IPS DF 4.7 (cell line): ENCODE results near the gene SWI5.
"Not testable (repeated sequence)": the region's sequence is repeated elsewhere in the genome, so short reads cannot be mapped to it uniquely, and the experiment has no call there.

ENCODE experiments used
- DNase-seq: peaks from one replicate; pipeline ENCODE4 v3.0.0-alpha.2; 2013; ENCODE audit warnings: low spot score; ENCODE audit errors: extremely low read depth

Gene SWI5

DNA sequence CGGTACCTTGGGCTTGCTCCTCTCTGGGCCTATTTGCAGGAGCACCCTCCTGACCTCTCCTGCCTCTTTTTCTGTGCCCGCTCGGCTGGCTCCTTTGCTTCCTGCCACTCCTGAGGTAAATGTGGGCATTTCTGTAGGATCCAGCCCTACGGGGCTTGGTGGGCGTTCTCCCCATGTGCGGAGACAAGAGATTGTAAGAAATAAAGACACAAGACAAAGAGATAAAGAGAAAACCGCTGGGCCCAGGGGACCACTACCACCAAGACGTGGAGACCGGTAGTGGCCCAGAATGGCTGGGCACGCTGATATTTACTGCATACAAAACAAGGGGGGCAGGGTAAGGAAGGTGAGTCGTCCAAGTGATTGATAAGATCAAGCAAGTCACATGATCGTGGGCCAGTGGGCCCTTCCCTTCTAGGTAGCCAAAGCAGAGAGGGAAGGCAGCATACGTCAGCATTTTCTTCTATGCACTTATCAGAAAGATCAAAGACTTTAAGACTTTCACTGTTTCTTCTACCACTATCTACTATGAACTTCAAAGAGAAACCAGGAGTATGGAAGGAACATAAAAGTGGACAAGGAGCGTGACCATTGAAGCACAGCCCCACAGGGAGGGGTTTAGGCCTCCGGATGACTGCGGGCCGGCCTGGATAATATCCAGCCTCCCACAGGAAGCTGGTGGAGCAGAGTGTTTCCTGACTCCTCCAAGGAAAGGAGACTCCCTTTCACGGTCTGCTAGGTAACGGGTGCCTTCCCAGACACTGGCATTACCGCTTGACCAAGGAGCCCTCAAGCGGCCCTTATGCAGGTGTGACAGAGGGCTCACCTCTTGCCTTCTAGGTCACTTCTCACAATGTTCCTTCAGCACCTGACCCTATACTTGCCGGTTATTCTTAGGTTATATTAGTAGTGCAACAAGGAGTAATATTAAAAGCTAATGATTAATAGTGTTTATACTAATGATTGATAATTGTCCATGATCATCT, 3.3 kb downstream of the SWI5 start:
- DNase-seq, result not testable (repeated sequence)

DNA sequence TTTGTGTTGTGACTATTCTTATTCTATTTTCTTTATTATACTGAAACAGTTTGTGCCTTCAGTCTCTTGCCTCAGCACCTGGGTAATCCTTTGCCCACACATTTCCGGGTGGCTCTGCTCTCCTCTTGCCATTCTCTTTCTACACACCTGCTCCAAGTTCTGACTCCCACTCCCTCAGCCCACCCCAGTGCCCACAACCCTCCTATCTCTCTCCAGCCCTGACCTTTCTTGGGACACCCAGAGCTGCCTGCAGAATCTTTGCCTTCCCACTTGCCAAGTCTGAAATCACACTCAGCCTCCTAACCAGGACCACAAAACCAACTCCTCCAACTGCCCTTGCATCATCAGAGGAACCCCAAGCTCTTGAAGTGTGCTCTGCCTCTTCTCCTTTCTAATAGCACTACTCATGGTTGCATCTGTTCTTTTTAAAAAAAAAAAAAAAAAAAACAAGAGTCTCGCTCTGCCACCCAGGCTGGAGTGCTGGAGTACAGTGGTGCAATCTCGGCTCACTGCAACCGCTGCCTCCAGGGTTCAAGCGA, 4.1 kb downstream of the SWI5 start:
- DNase-seq, result no peak

- DNase-seq, result no peak
These were observed 6.4 kb downstream of the SWI5 start for GRCh38 chr9:128282500-128282899.

DNA sequence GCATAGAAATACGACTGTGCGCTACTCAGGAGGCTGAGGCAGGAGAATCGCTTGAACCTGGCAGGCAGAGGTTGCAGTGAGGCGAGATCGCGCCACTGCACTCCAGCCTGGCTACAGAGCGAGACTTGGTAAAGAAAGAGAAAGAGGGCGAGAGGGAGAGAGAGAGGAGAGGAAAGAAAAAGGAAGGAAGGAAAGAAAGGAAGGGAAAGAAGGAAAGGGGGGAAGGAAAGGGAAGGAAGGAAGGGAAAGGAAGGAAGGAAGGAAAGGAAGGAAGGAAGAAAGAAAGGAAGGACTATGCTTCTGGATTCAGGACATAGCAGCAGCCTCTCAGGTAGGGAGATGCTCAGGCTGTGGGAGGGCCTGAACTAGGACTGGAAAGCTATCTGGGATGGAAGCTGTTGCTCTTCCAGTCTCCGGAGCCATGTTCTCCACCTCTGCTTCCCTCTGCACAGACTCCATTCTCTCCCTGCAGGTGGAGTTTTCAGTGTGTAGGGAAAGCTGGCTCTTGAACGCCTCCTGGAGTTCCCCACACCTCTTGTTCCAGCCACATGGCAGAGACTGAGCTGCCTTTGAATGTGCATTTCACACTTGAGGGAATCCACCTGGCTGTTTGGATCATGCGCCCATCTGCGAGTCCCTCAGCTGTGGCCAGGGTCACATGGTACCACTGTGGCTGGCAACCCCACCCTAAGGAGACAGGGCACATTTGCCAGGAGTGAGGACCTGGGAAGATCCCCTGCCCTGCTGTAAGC, 9.1 kb downstream of the SWI5 start:
- no peak for DNase-seq

DNA sequence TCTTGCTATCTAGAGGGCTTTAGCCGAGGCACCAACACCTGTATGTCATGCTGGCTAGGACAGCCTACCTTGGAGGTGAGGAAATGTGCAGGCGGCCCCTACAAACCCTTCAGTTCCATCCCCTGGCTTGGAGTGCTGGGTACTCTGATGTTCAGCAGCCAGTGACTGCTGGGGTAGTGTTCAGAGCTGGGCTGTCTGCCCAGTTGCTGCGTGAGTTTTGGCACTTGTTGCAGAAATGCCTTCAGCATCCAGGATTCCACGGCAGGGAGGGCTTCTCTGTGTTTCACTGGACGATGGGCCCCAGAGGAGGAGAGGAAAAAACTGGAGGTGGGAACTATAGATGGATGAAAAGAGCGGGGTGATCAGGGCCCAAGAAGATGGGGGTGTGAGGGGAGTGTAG, 10.4 kb downstream of the SWI5 start:
- DNase-seq, result no peak

- DNase-seq, result no peak
These were observed 12.4 kb downstream of the SWI5 start for GRCh38 chr9:128288273-128289004.

DNA sequence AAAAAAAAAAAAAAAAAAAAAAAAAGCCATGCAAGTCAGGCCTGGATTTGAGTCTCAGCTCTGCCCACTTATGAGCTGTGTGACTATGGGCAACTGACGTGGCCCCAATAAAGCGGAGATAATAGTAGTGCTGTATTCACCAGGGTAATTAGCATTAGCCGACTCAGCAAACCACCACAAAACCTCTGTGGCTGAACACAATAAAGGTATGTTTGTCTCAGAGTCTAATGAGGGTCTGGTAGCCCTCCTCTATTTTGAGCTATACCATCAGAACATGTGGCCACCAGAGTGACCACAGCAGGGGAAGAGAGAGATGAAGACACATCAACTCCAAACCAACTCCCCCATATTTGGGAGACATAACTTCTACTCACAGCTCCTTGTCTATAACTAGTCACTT, 15.9 kb downstream of the SWI5 start:
- DNase-seq, result no peak

- DNase-seq, result no peak
These were observed 17.0 kb downstream of the SWI5 start for GRCh38 chr9:128293091-128293490.

DNA sequence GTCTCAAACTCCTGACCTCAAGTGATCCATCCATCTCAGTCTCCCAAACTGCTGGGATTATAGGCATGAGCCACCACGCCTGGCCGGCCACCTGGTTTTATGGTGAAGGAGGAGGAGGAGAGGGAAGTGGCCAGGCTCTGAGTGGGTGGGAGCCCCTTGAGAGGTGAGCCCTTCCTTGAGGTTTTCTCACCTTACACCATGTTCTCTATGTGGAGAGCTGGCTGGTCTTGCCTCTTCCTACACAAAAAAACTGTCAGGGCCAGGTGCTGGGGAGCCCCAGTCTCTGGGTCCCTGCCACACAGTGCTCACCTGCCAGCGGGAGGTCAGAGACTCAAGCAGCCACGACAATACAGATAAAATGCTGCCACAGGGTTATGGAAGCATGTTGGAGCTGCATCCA, 18.1 kb downstream of the SWI5 start:
- no peak for DNase-seq

DNA sequence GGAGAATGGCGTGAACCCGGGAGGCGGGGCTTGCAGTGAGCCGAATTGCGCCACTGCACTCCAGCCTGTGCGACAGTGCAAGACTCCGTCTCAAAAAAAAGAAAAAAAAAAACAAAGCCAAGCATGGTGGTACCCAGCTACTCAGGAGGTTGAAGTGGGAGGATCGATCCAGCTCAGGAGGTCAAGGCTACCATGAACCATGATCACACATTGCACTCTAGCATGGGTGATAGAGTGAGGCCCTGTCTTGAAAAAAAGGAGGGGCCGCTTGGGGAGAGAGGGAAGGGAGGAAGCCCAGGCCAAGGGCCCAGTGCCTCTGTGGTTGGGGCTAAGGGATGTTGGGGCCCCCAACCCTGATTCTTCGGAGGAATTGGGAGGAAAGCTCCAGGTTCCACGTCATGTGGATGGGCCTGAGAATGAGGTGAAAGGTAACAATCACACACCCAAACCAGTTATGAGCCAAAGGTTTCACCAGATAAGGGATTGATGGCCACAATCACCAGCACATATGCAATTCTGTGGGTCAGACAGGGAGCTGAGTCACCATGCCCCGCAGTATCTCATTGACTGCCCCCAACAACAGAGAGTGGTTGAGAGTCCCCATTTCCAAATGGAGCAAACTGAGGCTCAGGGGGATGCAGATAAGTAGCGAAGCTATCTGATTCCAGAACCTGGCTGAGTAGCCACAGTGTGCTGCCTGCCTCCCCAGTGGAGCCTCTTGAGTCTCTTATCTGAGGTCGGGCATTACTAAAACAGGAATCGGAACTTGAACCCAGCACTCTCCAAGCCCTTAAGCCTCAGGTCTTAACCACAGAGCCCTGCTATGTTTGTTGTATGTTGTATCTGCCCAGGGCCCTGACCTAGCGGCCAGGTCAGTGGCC, 20.5 kb downstream of the SWI5 start:
- no peak for DNase-seq

- no peak for DNase-seq
These were observed 21.2 kb downstream of the SWI5 start for GRCh38 chr9:128297221-128297773.

GRCh38 chr9:128298535-128299482, 22.7 kb downstream of the SWI5 start:
- no peak for DNase-seq

GRCh38 chr9:128304136-128304970, 28.3 kb downstream of the SWI5 start:
- no peak for DNase-seq

DNA sequence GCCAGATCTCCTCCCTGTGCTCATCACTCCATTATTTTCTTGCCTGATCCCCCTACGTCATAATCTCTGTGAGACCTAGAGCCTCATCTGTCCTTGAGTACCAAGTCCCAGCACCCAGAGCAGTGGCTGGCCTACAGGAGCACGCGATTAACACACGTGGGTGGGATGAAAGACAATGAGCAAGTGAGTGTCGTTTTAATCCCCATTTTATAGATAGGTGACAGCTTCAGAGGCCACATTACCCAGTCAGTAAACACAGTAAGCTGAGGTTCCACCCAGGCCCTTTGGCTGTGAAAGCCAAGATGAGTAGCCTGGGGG, 28.9 kb downstream of the SWI5 start:
- DNase-seq, result no peak

DNA sequence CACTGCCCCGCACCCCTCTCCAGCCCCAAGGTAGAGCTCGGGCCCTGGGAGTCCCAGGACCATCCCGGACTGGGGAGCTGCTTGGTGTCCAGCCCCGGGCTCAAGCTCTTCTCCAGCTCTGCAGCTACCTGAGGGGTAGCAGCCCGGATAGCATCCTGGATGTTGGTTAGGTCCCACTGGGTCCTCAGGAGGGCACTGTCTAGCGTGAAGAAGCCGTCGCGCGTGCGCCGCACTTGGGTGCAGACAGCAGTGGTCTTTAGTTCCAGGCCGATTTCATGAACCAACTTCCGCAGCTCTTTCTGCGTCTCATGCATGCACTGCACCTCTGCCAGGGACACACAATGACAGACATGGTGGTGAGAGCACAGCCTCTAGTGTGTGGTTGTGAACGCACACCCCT, 33.5 kb downstream of the SWI5 start:
- no peak for DNase-seq

GRCh38 chr9:128310461-128310860, 34.4 kb downstream of the SWI5 start:
- no peak for DNase-seq

DNA sequence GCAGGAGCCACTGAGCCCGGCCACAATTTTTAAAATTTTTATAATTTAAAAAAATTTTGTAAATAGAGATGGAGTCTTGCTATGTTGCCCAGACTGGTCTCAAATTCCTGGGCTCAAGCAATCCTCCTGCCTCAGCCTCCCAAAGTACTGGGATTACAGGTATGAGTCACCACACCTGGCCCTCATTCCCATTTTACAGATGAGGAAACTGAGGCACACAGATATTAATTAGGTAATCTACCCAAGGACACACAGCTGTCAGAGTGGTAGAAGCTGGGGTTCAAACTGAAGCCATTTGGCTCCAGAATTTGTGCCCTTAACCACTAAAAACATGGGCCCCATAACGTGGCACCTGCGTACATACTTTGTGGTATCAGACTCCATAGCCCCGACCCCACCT, 38.6 kb downstream of the SWI5 start:
- DNase-seq, result no peak

DNA sequence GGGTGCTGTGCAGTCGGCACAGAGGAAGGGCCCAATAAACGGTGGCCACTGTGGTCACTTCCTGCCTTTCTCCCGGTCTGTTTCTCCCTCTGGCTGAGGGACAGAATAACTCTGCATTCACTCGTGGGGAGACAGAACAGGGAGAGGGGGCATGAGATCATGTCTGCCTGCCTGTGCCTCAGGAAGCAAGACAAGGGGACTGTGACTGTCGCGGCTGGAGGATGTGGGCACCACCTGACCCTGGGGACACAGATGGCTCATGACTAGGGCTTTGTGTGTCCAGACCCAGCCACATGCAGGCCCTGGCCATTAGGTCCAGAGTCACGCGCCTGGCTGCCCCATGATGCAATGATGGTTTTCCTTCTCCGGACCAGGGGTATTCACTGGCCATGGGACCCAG, 40.3 kb downstream of the SWI5 start:
- DNase-seq, result no peak
